ENCODE measurements around the gene LMBRD1. TPM values are rescaled to one million over a fixed set of nuclear protein-coding genes. Genes with fewer than 3 reads are reported as not detected.

LMBRD1 gene
- total and polyA plus RNA-seq, 2 of the 4 experiments (the other 2 are of a cell fraction): 3.9 to 8.7 TPM

GRCh38 chr6:69647726-69648125, 149.1 kb downstream of the LMBRD1 start:
- H3K18ac ChIP-seq (ENCODE audit: low read depth, low read length): no peak overlapping the region
- no peak overlapping the region for H2AK9ac ChIP-seq (replicated peaks; ENCODE audit: low read depth, low read length, poor library complexity)
- no peak overlapping the region for H3K56ac ChIP-seq (ENCODE audit: extremely low read depth, insufficient read depth, low read length)
- H3K27me3 ChIP-seq (ENCODE audit: control insufficient read depth, insufficient read depth, low read length): no peaks in the 10 kb centered on the region
- no peak overlapping the region for H3K9ac ChIP-seq (ENCODE audit: low read depth, low read length)
- no peak overlapping the region for H3K4ac ChIP-seq (ENCODE audit: low read depth, low read length)
- H4K20me1 ChIP-seq (ENCODE audit: insufficient read depth, low read length): no peaks in the 10 kb centered on the region
- no peak overlapping the region for H2BK15ac ChIP-seq (ENCODE audit: low read depth, low read length)
- no peak overlapping the region for H4K5ac ChIP-seq (ENCODE audit: low read depth, low read length)
- H3K9me3 ChIP-seq (ENCODE audit: control insufficient read depth, insufficient read depth, low read length): no peaks in the 10 kb centered on the region
- no peak overlapping the region for H4K91ac ChIP-seq (ENCODE audit: insufficient read depth, low read depth, low read length)
- no peak overlapping the region for H2BK120ac ChIP-seq (ENCODE audit: low read depth, low read length)
- no peak overlapping the region for H3K23ac ChIP-seq (ENCODE audit: low read depth, low read length)
- H2AK5ac ChIP-seq (ENCODE audit: low read depth, low read length): no peak overlapping the region
- H2AFZ ChIP-seq (replicated peaks; ENCODE audit: low read length, poor library complexity): no peak overlapping the region
- ATAC-seq (ENCODE audit: low read depth): no peak
- dilution Hi-C loops (cut with HindIII; ENCODE audit: low sequenced_read_pairs, unreplicated experiment) (no loop called here), in situ Hi-C loops (cut with MboI; ENCODE audit: low sequenced_read_pairs) (no loop called here), intact Hi-C loops (cut with micrococcal nuclease) (no loop called here)
- no peak overlapping the region for H3K4me3 ChIP-seq (ENCODE audit: insufficient read depth, low read depth, low read length)
- ChIA-PET CTCF (no interaction called here), POLR2A (ENCODE audit: unreplicated experiment) (no interaction called here)
- H3K27ac ChIP-seq (ENCODE audit: insufficient read depth, low read length): no peak overlapping the region
- H2BK20ac ChIP-seq (ENCODE audit: low read depth, low read length): no peak overlapping the region
- no peaks in the 10 kb centered on the region for H3K9me1 ChIP-seq (ENCODE audit: insufficient read depth, low read length)
- H3K4me1 ChIP-seq (ENCODE audit: control insufficient read depth, insufficient read depth, low read length): no peaks in the 10 kb centered on the region
- H2BK5ac ChIP-seq (ENCODE audit: low read depth, low read length, poor library complexity, severe bottlenecking): no peak overlapping the region
- no peaks in the 10 kb centered on the region for H3K79me1 ChIP-seq (ENCODE audit: low read depth in 1 of 2, low read length in 2 of 2)
- no peak overlapping the region for H3K4me2 ChIP-seq (ENCODE audit: low read depth, low read length)
- H3K14ac ChIP-seq (replicated peaks; ENCODE audit: low read depth, low read length): no peak overlapping the region
- no peak overlapping the region for H4K8ac ChIP-seq (ENCODE audit: low read depth in 2 of 2, low read length in 2 of 2)
- no peaks in the 10 kb centered on the region for H3K36me3 ChIP-seq (ENCODE audit: control insufficient read depth, insufficient read depth, low read length)
- no peak for TF ChIP-seq RFX5 (IDR thresholded peaks at IDR 0.05; ENCODE audit: low read depth, low read length)
- no peak for TF ChIP-seq USF2 (IDR thresholded peaks at IDR 0.05; ENCODE audit: low read depth, low read length)
- TF ChIP-seq NFE2L2 (IDR thresholded peaks at IDR 0.05; ENCODE audit: low read depth, low read length): no peak
- no peak for TF ChIP-seq MXI1 (IDR thresholded peaks at IDR 0.05; ENCODE audit: borderline replicate concordance, low read depth, low read length)
- no peak for TF ChIP-seq ELK1 (IDR thresholded peaks at IDR 0.05; ENCODE audit: borderline replicate concordance, low read depth, low read length)
- no peak for TF ChIP-seq RAD21 (IDR thresholded peaks at IDR 0.05; ENCODE audit: low read length)
- no peak for TF ChIP-seq FOS (IDR thresholded peaks at IDR 0.05; ENCODE audit: low read depth, low read length)
- no peak for TF ChIP-seq CEBPB (IDR thresholded peaks at IDR 0.05; ENCODE audit: low read depth, low read length)
- no peak for TF ChIP-seq SMC3 (IDR thresholded peaks at IDR 0.05; ENCODE audit: low read depth, low read length)
- no peak for TF ChIP-seq RCOR1 (IDR thresholded peaks at IDR 0.05; ENCODE audit: insufficient replicate concordance, low read length)
- TF ChIP-seq MAFK (IDR thresholded peaks at IDR 0.05; ENCODE audit: low read depth, low read length): no peak
- TF ChIP-seq CTCF (conservative IDR thresholded peaks at IDR 0.05; ENCODE audit: low read depth, low read length): no peak
- TF ChIP-seq BHLHE40 (IDR thresholded peaks at IDR 0.05; ENCODE audit: low read depth, low read length): no peak
- TF ChIP-seq CHD1 (IDR thresholded peaks at IDR 0.05; ENCODE audit: low read depth, low read length): no peak
- TF ChIP-seq MAZ (IDR thresholded peaks at IDR 0.05; ENCODE audit: borderline replicate concordance, low read depth, low read length): no peak
- no peak for TF ChIP-seq POLR2A (IDR thresholded peaks at IDR 0.05; ENCODE audit: low read depth, low read length)
- no TSS peak for BruUV-seq (replicated peaks)
- DNase-seq: no peak
- WGBS, 2 experiments (ENCODE audit: extremely low coverage in 2 of 2, insufficient read length in 1 of 2): no CpG with 5 or more reads among the region's 2 CpGs
